Heart left ventricle (tissue), 13 donors: ENCODE results near the gene BCORL1.

ENCODE experiments used
- POLR2A ChIP-seq, 2 donors: fragments of 450-650 bp; IDR thresholded peaks; one replicate each; pipeline ENCODE4 v1.6.1; 2017; ENCODE audit warnings: antibody characterized with exemption in 2 of 2, mild to moderate bottlenecking in 2 of 2, moderate library complexity in 2 of 2
- TF ChIP-seq, protein P1 (sequence below), 12 donors: fragments of 200-600 bp; sonication (generic) in 4 of 12; IDR thresholded peaks; one replicate each; pipeline versions ENCODE4 v1.5.0 to v1.8.0; 2018 to 2022; ENCODE audit warnings: antibody characterized with exemption in 12 of 12, mild to moderate bottlenecking in 5 of 12
- donor health status: ischemic (EF 13 %, LVEDD 7.1; RV severe dilation, severe dysfunction).
- donor health status: DM: no; HTN: yes; CAD: no.
- donor health status: DM: no; HTN: no; CAD: no.
- donor health status: ischemic (EF 25% LVEDD 6.9; RV normal size, moderate dysfunction).
- donor health status: ischemic (EF 25% LVEDD 5.7; RV mildly dilated, moderate dysfunction).
- donor health status: ischemic (EF 35%, LVEDD 5.7; RV mildly dilated, moderate dysfunction).
- donor health status: nonischemic (EF 11% LVEDD 7.7; RV severe dilation, severe dysfunction).
- donor health status: DM: yes; HTN: yes; CAD: no.
- donor health status: PGD.
- donor health status: ischemic (EF 29% LVEDD 5.4; RV normal size, mild dysfunction).
- donor health status: nonischemic (EF 23%, LVEDD 6.1; RV moderate dilation, normal function).

DNA sequence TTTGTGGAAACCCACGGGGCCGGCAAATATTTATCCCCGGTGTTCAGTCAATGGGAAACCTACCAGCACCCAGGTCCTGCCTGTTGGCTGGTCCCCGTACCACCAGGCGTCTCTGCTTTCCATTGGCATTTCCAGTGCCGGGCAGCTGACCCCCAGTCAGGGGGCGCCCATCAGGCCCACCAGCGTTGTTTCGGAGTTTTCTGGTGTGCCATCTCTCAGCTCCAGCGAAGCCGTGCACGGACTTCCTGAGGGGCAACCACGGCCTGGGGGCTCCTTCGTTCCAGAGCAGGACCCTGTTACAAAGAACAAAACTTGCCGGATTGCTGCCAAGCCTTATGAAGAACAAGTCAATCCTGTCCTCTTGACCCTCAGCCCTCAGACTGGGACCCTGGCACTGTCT is 32.7 kb downstream of the BCORL1 start:
- TF ChIP-seq, protein P1, sequence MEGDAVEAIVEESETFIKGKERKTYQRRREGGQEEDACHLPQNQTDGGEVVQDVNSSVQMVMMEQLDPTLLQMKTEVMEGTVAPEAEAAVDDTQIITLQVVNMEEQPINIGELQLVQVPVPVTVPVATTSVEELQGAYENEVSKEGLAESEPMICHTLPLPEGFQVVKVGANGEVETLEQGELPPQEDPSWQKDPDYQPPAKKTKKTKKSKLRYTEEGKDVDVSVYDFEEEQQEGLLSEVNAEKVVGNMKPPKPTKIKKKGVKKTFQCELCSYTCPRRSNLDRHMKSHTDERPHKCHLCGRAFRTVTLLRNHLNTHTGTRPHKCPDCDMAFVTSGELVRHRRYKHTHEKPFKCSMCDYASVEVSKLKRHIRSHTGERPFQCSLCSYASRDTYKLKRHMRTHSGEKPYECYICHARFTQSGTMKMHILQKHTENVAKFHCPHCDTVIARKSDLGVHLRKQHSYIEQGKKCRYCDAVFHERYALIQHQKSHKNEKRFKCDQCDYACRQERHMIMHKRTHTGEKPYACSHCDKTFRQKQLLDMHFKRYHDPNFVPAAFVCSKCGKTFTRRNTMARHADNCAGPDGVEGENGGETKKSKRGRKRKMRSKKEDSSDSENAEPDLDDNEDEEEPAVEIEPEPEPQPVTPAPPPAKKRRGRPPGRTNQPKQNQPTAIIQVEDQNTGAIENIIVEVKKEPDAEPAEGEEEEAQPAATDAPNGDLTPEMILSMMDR (IDR thresholded peaks at IDR 0.05): no peak
- no peak for TF ChIP-seq POLR2A (IDR thresholded peaks at IDR 0.05)
